Endothelial cell (in vitro differentiated cells): Measurements from ENCODE around the gene LIN7C. TPM values are rescaled to one million over a fixed set of nuclear protein-coding genes. Genes with fewer than 3 reads are reported as not detected.
A peak's percentile ranks its signal among the peaks of the same experiment; 100 is the strongest.

Experiments used
- DNase-seq: peaks from one replicate; pipeline ENCODE4 v3.0.0; 2021; ENCODE audit warnings: low spot score
- H3K27ac Mint-ChIP-seq: one replicate; pipeline ENCODE4 v1.8.0; 2021; ENCODE audit warnings: mixed read lengths, inconsistent platforms; ENCODE audit not compliant: unreplicated experiment
- H3K27me3 Mint-ChIP-seq: one replicate; pipeline ENCODE4 v1.8.0; 2021; ENCODE audit warnings: mild to moderate bottlenecking, moderate library complexity, mixed read lengths, inconsistent platforms; ENCODE audit not compliant: unreplicated experiment
- H3K36me3 Mint-ChIP-seq: one replicate; pipeline ENCODE4 v1.8.0; 2021; ENCODE audit warnings: mild to moderate bottlenecking, low read depth, mixed read lengths, inconsistent platforms; ENCODE audit not compliant: unreplicated experiment
- H3K4me1 Mint-ChIP-seq: one replicate; pipeline ENCODE4 v1.8.0; 2021; ENCODE audit warnings: mild to moderate bottlenecking, mixed read lengths, inconsistent platforms; ENCODE audit not compliant: unreplicated experiment
- H3K4me3 Mint-ChIP-seq: one replicate; pipeline ENCODE4 v1.8.0; 2021; ENCODE audit warnings: mild to moderate bottlenecking, mixed read lengths, inconsistent platforms; ENCODE audit not compliant: unreplicated experiment
- H3K9me3 Mint-ChIP-seq: one replicate; pipeline ENCODE4 v1.8.0; 2021; ENCODE audit warnings: mixed read lengths, inconsistent platforms; ENCODE audit not compliant: unreplicated experiment
- CTCF ChIP-seq: fragments of 200-600 bp; sonication (generic); IDR thresholded peaks from one replicate; pipeline ENCODE4 v1.5.0; 2021; ENCODE audit warnings: antibody characterized with exemption; ENCODE audit not compliant: unreplicated experiment
- long read RNA-seq: library from polyadenylated mRNA; unstranded; transcript quantifications from one replicate; pipeline ENCODE4 v2.0.0, GENCODE V29; 2020; ENCODE audit not compliant: unreplicated experiment
- total RNA-seq: library from RNA; stranded (reverse); fragmentation: NEBNext Ultra II Directional; extraction: Animal tissue kit (Norgen Biotek cat#: 25700); gene quantifications from one replicate; pipeline ENCODE4 v1.2.1, GENCODE V29; 2021; ENCODE audit not compliant: unreplicated experiment

Gene LIN7C
- 17.0 TPM for total RNA-seq
- long read RNA-seq, full-length matches to known transcripts, result 5 of 5 reads
- long read RNA-seq, partial matches to known transcripts, result 0 of 5 reads
- long read RNA-seq, other reads (novel, unspliced or antisense), result 0 of 5 reads

GRCh38 chr11:27506200-27507182, at the start of gene LIN7C:
LIN7C (minus strand) TSS chr11:27506769; CDS start chr11:27506752, 17 bp downstream.
- Mint-ChIP-seq H3K27ac (peak within 1 kb of the TSS; percentile 99), H3K27me3 (no peaks in the 10 kb centered on the region), H3K9me3 (no peaks in the 10 kb centered on the region), H3K36me3 (no peaks in the 10 kb centered on the region), H3K4me3 (peak within 1 kb of the TSS; percentile 100), H3K4me1 (peaks cover 10% of the 10 kb centered on the region)
- DNase-seq, result peak; percentile 92
- no peak for TF ChIP-seq CTCF

- Mint-ChIP-seq H3K4me1 (no peaks in the 10 kb centered on the region), H3K9me3 (no peaks in the 10 kb centered on the region), H3K27me3 (no peaks in the 10 kb centered on the region), H3K27ac (no peak overlapping the region), H3K36me3 (no peaks in the 10 kb centered on the region), H3K4me3 (no peak overlapping the region)
- no peak for TF ChIP-seq CTCF
- DNase-seq, result no peak
These were observed 48.7 kb upstream of the LIN7C start for GRCh38 chr11:27555264-27555663.

GRCh38 chr11:27553186-27553585, 46.6 kb upstream of the LIN7C start:
- H3K27me3 Mint-ChIP-seq, result no peaks in the 10 kb centered on the region
- no peaks in the 10 kb centered on the region for H3K36me3 Mint-ChIP-seq
- no peaks in the 10 kb centered on the region for H3K4me1 Mint-ChIP-seq
- no peak overlapping the region for H3K4me3 Mint-ChIP-seq
- no peak overlapping the region for H3K27ac Mint-ChIP-seq
- no peaks in the 10 kb centered on the region for H3K9me3 Mint-ChIP-seq
- no peak for TF ChIP-seq CTCF
- no peak for DNase-seq

- DNase-seq, result no peak
- no peak overlapping the region for H3K27ac Mint-ChIP-seq
These were observed 45.8 kb upstream of the LIN7C start for GRCh38 chr11:27552341-27552740.

More at GRCh38 chr11:27552341-27552740, 45.8 kb upstream of the LIN7C start:
- H3K4me3 Mint-ChIP-seq, result no peak overlapping the region
- no peak for TF ChIP-seq CTCF
- H3K36me3 Mint-ChIP-seq, result no peaks in the 10 kb centered on the region
- H3K27me3 Mint-ChIP-seq, result no peaks in the 10 kb centered on the region
- H3K9me3 Mint-ChIP-seq, result no peaks in the 10 kb centered on the region
- no peaks in the 10 kb centered on the region for H3K4me1 Mint-ChIP-seq
